Measurements from ENCODE around the gene KY. TPM values are rescaled to one million over a fixed set of nuclear protein-coding genes. Genes with fewer than 3 reads are reported as not detected.

Gene KY
- total RNA-seq, 3 donors from 2014 or later: 0.14 to 3.7 (median 0.14) TPM

GRCh38 chr3:134667406-134667805, 16.6 kb upstream of the KY start:
- Histone ChIP-seq H3K9me3 (no peaks in the 10 kb centered on the region), H3K4me1 (ENCODE audit: low read depth) (no peaks in the 10 kb centered on the region), H3K4me3 (no peak overlapping the region), H3K36me3 (ENCODE audit: low read depth) (no peaks in the 10 kb centered on the region)
- no peak for TF ChIP-seq CTCF (IDR thresholded peaks at IDR 0.05)
- DNase-seq (no peak), ATAC-seq (no peak)
- intact Hi-C loops (cut with DNase I, micrococcal nuclease): no loop called here

GRCh38 chr3:134666885-134667284, 16.1 kb upstream of the KY start:
- TF ChIP-seq CTCF (IDR thresholded peaks at IDR 0.05): no peak
- H3K4me3 ChIP-seq: no peak overlapping the region
- no peaks in the 10 kb centered on the region for H3K36me3 ChIP-seq (ENCODE audit: low read depth)
- no peaks in the 10 kb centered on the region for H3K4me1 ChIP-seq (ENCODE audit: low read depth)
- DNase-seq: no peak
- intact Hi-C loops (cut with DNase I, micrococcal nuclease): no loop called here
- no peaks in the 10 kb centered on the region for H3K9me3 ChIP-seq
- ATAC-seq: no peak

GRCh38 chr3:134666466-134666865, 15.6 kb upstream of the KY start:
- intact Hi-C loops (cut with DNase I, micrococcal nuclease): no loop called here
- Histone ChIP-seq H3K4me3 (no peak overlapping the region), H3K4me1 (ENCODE audit: low read depth) (no peaks in the 10 kb centered on the region), H3K9me3 (no peaks in the 10 kb centered on the region), H3K36me3 (ENCODE audit: low read depth) (no peaks in the 10 kb centered on the region)
- no peak for ATAC-seq
- no peak for DNase-seq
- TF ChIP-seq CTCF (IDR thresholded peaks at IDR 0.05): no peak

GRCh38 chr3:134666052-134666451, 15.2 kb upstream of the KY start:
- intact Hi-C loops (cut with DNase I, micrococcal nuclease): no loop called here
- no peak overlapping the region for H3K4me3 ChIP-seq

GRCh38 chr3:134665243-134665642, 14.4 kb upstream of the KY start:
- intact Hi-C loops (cut with DNase I, micrococcal nuclease): no loop called here
- no peak for ATAC-seq

More at GRCh38 chr3:134666052-134666451, 15.2 kb upstream of the KY start:
- no peak for ATAC-seq
- Histone ChIP-seq H3K4me1 (ENCODE audit: low read depth) (no peaks in the 10 kb centered on the region), H3K9me3 (no peaks in the 10 kb centered on the region), H3K36me3 (ENCODE audit: low read depth) (no peaks in the 10 kb centered on the region)
- no peak for TF ChIP-seq CTCF (IDR thresholded peaks at IDR 0.05)
- DNase-seq: no peak

More at GRCh38 chr3:134665243-134665642, 14.4 kb upstream of the KY start:
- Histone ChIP-seq H3K4me3 (no peak overlapping the region), H3K36me3 (ENCODE audit: low read depth) (no peaks in the 10 kb centered on the region), H3K9me3 (no peaks in the 10 kb centered on the region), H3K4me1 (ENCODE audit: low read depth) (no peaks in the 10 kb centered on the region)
- TF ChIP-seq CTCF (IDR thresholded peaks at IDR 0.05): no peak
- no peak for DNase-seq
